RWPE2 (cell line): ENCODE results near the gene PNPLA6.
"Not testable (repeated sequence)": the region's sequence is repeated elsewhere in the genome, so short reads cannot be mapped to it uniquely, and the experiment has no call there.

ENCODE experiments used
- ATAC-seq: fragments of 200-7000 bp; cut with Tn5 transposase; 3 replicates; pipeline ENCODE4 v1.9.1; 2021; ENCODE audit warnings: low read depth
- DNase-seq: peaks from one replicate; pipeline ENCODE4 v3.0.0-alpha.2; 2020; ENCODE audit warnings: low spot score
- H3K27ac ChIP-seq: fragments of 450-650 bp; 2 replicates; pipeline ENCODE4 v1.5.1; 2017; ENCODE audit warnings: mild to moderate bottlenecking; ENCODE audit not compliant: poor library complexity, severe bottlenecking
- H3K27me3 ChIP-seq: fragments of 250-450 bp; sonication (Bioruptor Pico); 2 replicates; pipeline ENCODE4 v1.5.1; 2021; ENCODE audit warnings: mild to moderate bottlenecking, moderate library complexity; ENCODE audit not compliant: insufficient read depth, poor library complexity, severe bottlenecking
- H3K36me3 ChIP-seq: fragments of 250-450 bp; sonication (Bioruptor Pico); 2 replicates; pipeline ENCODE4 v1.5.1; 2020; ENCODE audit warnings: low read depth, mild to moderate bottlenecking, moderate library complexity
- H3K4me1 ChIP-seq: fragments of 250-450 bp; sonication (Bioruptor Pico); 2 replicates; pipeline ENCODE4 v1.5.1; 2021; ENCODE audit warnings: mild to moderate bottlenecking, moderate library complexity; ENCODE audit not compliant: insufficient read depth, poor library complexity, severe bottlenecking
- H3K4me3 ChIP-seq: fragments of 250-450 bp; sonication (Bioruptor Pico); 2 replicates; pipeline ENCODE4 v1.5.1; 2021; ENCODE audit warnings: mild to moderate bottlenecking, moderate library complexity; ENCODE audit not compliant: severe bottlenecking
- H3K9me3 ChIP-seq: fragments of 250-450 bp; sonication (Bioruptor Pico); 2 replicates; pipeline ENCODE4 v1.5.1; 2021; ENCODE audit warnings: mild to moderate bottlenecking, moderate library complexity; ENCODE audit not compliant: severe bottlenecking
- CTCF ChIP-seq: fragments of 450-650 bp; IDR thresholded peaks from one replicate; pipeline ENCODE4 v1.5.1; 2017; ENCODE audit warnings: mild to moderate bottlenecking, moderate library complexity; ENCODE audit not compliant: poor library complexity, severe bottlenecking

PNPLA6 gene

GRCh38 chr19:7534531-7535046 is 928 bp upstream of the PNPLA6 start:
- peak overlapping the region; percentile 64 for H3K27ac ChIP-seq
- TF ChIP-seq CTCF: peak; percentile 32
- no peaks in the 10 kb centered on the region for H3K9me3 ChIP-seq
- ATAC-seq: peak; percentile 47
- H3K4me1 ChIP-seq: no peaks in the 10 kb centered on the region
- DNase-seq: peak; percentile 70
- no peaks in the 10 kb centered on the region for H3K27me3 ChIP-seq
- peaks cover 13% of the 10 kb centered on the region; the same call in 1 of the 2 replicates for H3K36me3 ChIP-seq
- H3K4me3 ChIP-seq: peak overlapping the region; percentile 49

GRCh38 chr19:7535998-7536695 is 630 bp downstream of the PNPLA6 start:
- DNase-seq (no peak), ATAC-seq (no peak)
- H3K27ac ChIP-seq: peak overlapping the region; percentile 64
- H3K9me3 ChIP-seq: no peaks in the 10 kb centered on the region
- H3K36me3 ChIP-seq: peaks cover 19% of the 10 kb centered on the region; the same call in 1 of the 2 replicates
- no peak for TF ChIP-seq CTCF
- H3K27me3 ChIP-seq: no peaks in the 10 kb centered on the region
- H3K4me3 ChIP-seq: peak overlapping the region; percentile 49
- no peaks in the 10 kb centered on the region for H3K4me1 ChIP-seq

- ATAC-seq, H3K9me3 ChIP-seq, DNase-seq, H3K4me1 ChIP-seq, H3K4me3 ChIP-seq, H3K27ac ChIP-seq, H3K27me3 ChIP-seq: not testable (repeated sequence)
- peaks cover 38% of the 10 kb centered on the region for H3K36me3 ChIP-seq
Measured at GRCh38 chr19:7538990-7539389, 3.5 kb downstream of the PNPLA6 start.

GRCh38 chr19:7539827-7540425 is 4.4 kb downstream of the PNPLA6 start:
- Histone ChIP-seq H3K4me3 (no peak overlapping the region), H3K27me3 (no peaks in the 10 kb centered on the region), H3K9me3 (no peaks in the 10 kb centered on the region), H3K36me3 (peaks cover 38% of the 10 kb centered on the region), H3K4me1 (no peaks in the 10 kb centered on the region), H3K27ac (no peak overlapping the region)
- peak; percentile 54 for DNase-seq
- no peak for TF ChIP-seq CTCF
- ATAC-seq: no peak

GRCh38 chr19:7540761-7541474 is 5.4 kb downstream of the PNPLA6 start:
- no peak overlapping the region for H3K4me3 ChIP-seq
- ATAC-seq (peak; percentile 74), DNase-seq (peak; percentile 73)
- no peak overlapping the region for H3K27ac ChIP-seq
- H3K4me1 ChIP-seq: no peaks in the 10 kb centered on the region
- no peak for TF ChIP-seq CTCF
- H3K27me3 ChIP-seq: no peaks in the 10 kb centered on the region
- H3K36me3 ChIP-seq: peaks cover 38% of the 10 kb centered on the region
- H3K9me3 ChIP-seq: no peaks in the 10 kb centered on the region
